GM18508 (cell line): ENCODE results near the gene CD70.
"Not testable (repeated sequence)": the region's sequence is repeated elsewhere in the genome, so short reads cannot be mapped to it uniquely, and the experiment has no call there.

Source experiments
- ATAC-seq: cut with Tn5 transposase; IDR thresholded peaks from one replicate; pipeline ENCODE4 v1.9.1; 2021; ENCODE audit warnings: moderate number of reproducible peaks; ENCODE audit not compliant: insufficient read depth, unreplicated experiment

CD70 gene

DNA sequence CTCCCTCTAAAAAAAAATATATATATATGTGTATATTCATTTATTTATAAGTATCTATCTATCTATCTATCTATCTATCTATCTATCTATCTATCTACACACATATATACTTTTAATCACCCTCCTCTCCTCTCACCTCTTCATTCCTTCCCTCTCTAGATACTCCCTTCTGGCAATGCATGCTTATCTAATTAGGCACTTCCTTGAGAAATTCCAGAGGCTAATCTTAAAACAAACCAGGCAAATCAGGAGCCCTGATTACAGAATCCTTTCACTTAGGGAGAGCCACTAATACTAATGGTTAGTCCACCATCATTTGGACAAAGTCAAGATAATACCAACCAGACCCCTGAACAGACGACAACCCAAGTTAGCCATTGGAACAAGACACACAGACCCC lies 17.6 kb downstream of the CD70 start:
- no peak for ATAC-seq

- no peak for ATAC-seq
Measured at GRCh38 chr19:6572217-6572616, 18.7 kb downstream of the CD70 start.

DNA sequence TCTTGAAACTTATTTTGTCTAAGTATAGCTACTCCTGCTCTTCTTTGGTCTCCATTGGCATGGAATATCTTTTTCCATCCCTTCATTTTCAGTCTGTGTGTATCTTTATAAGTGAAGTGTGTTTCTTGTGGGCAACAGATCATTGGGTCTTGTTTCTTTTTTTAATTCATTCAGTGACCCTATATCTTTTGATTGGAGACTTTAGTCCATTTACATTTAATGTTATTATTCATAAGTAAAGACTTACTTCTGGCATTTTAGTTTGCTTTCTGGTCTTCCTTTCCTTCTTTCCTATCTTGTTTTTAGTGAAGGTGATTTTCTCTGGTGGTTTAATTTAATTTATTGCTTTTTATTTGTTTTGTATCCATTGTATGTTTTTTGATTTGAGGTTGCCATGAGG lies 19.8 kb downstream of the CD70 start:
- ATAC-seq = no peak

- no peak for ATAC-seq
Measured at GRCh38 chr19:6570764-6571163, 20.2 kb downstream of the CD70 start.

- ATAC-seq = no peak
Measured at GRCh38 chr19:6568816-6569215, 22.1 kb downstream of the CD70 start.

- ATAC-seq = no peak
Measured at GRCh38 chr19:6568010-6568526, 22.9 kb downstream of the CD70 start.

GRCh38 chr19:6566727-6567126 lies 24.2 kb downstream of the CD70 start:
- ATAC-seq = not testable (repeated sequence)

- ATAC-seq = no peak
Measured at GRCh38 chr19:6564393-6564792, 26.6 kb downstream of the CD70 start.

- not testable (repeated sequence) for ATAC-seq
Measured at GRCh38 chr19:6562437-6562836, 28.5 kb downstream of the CD70 start.

GRCh38 chr19:6556480-6557195 lies 34.3 kb downstream of the CD70 start:
- ATAC-seq = no peak

DNA sequence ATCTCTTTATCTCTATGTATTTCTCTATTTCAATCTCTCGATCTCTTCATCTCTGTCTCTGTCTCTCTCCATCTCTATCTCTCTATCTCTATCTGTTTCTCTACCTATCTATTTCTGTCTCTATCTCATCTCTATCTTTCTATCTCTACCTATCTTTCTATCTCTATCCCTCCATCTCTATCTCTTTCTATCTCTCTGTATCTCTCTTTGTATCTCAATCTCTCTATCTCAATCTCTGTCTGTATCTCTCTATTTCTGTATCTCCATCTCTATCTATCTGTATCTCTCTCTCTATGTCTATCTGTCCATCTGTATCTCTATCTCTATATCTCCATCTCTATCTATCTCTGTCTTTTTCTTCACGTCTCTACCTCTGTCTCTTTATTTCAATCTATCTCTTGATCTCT lies 34.9 kb downstream of the CD70 start:
- ATAC-seq = no peak

GRCh38 chr19:6551607-6552450 lies 39.1 kb downstream of the CD70 start:
- ATAC-seq = no peak

DNA sequence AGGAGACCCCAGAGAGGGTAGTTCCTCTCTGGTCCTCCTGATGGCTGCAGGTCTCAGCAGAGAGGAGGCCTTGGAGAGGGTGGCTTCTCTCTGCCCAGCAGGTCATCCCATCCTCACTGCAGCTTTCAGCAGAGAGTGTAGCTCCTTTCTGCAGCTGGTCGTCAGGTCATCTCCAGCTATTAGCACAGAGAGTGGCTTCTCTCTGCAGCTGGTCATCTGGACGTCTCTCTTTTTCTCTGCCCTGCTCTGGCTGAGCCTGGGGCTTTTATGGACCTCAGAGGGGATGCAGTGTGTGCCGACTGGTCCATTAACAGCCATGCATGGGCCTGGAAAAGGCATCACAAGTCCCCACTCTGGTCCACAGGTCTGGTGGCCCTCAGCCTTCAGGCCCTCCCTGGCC lies 39.9 kb downstream of the CD70 start:
- ATAC-seq = no peak

DNA sequence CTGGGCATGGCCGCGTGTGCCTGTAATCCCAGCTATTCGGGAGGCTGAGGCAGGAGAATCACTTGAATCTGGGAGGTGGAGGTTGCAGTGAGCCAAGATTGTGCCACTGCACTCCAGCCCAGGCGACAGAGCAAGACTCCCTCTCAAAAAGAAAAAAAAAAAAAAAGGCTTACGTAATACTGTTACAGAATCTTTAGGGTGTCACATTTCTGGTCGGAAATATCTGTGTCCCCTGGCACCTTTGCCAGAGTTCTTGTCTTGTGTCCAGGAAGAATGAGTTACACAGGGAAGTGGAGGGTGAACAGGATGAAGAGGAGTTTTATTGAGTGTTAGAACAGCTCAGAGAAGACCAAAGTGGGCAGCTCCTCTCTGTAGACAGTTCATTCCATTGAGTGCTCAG lies 40.3 kb downstream of the CD70 start:
- ATAC-seq = not testable (repeated sequence)

- ATAC-seq = no peak
Measured at GRCh38 chr19:6543866-6544347, 47.0 kb downstream of the CD70 start.

GRCh38 chr19:6540918-6541689 lies 49.8 kb downstream of the CD70 start:
- no peak for ATAC-seq

GRCh38 chr19:6539514-6539913 lies 51.4 kb downstream of the CD70 start:
- ATAC-seq = no peak
